Measurements from ENCODE around the gene SPACA7. TPM values are rescaled to one million over a fixed set of nuclear protein-coding genes. Genes with fewer than 3 reads are reported as not detected.

SPACA7 gene
- total RNA-seq = 1 to 10 TPM in 1 of 2 donors, not detected in 1; 4.9 TPM

DNA sequence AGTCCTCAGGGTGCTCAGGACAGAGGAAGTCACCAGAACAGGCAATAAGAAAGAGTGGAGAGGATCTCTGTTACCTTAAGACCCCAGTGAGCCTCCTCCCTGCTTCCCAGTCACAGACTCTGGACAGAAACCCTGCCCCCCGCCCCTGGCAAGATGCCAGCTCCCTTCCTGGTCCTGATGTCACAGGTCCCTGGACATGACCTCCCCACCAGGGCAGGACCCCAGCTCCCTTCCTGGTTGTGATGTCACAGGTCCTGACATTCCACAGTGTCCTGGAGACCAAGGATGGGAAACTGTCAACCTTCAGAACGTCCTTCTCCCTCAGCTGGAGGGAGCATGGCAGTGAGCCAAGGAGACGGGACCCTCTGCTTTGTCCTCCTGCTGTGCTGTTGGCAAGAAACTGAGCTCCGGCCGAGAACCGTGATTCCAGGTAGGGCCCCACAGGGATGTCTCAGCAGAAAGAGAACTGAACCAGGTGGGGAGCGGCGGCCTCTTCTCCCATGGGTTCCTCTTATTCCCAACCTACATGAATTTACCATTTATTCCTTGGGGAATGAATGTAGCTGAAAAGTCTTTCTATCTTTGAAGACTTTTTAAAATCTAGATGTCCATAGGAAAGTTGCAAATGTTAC lies at the start of gene SPACA7:
Gene SPACA7, plus strand, starts transcription at position 306 of the 632 bp plus-strand sequence. Its CDS starts 31 bp downstream, at position 337.
- intact Hi-C loops (cut with DNase I) = no loop called here
- Histone ChIP-seq H3K9me3 (no peaks in the 10 kb centered on the region), H3K4me3 (no peak within 1 kb of the TSS), H3K27ac (no peak within 1 kb of the TSS), H3K36me3 (no peaks in the 10 kb centered on the region), H3K4me1 (replicated peaks) (no peaks in the 10 kb centered on the region), H3K27me3 (replicated peaks; ENCODE audit: insufficient read depth) (no peaks in the 10 kb centered on the region)
- no peak for DNase-seq (ENCODE audit: low spot score)
- TF ChIP-seq, protein P1, sequence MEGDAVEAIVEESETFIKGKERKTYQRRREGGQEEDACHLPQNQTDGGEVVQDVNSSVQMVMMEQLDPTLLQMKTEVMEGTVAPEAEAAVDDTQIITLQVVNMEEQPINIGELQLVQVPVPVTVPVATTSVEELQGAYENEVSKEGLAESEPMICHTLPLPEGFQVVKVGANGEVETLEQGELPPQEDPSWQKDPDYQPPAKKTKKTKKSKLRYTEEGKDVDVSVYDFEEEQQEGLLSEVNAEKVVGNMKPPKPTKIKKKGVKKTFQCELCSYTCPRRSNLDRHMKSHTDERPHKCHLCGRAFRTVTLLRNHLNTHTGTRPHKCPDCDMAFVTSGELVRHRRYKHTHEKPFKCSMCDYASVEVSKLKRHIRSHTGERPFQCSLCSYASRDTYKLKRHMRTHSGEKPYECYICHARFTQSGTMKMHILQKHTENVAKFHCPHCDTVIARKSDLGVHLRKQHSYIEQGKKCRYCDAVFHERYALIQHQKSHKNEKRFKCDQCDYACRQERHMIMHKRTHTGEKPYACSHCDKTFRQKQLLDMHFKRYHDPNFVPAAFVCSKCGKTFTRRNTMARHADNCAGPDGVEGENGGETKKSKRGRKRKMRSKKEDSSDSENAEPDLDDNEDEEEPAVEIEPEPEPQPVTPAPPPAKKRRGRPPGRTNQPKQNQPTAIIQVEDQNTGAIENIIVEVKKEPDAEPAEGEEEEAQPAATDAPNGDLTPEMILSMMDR (IDR thresholded peaks at IDR 0.05) = no peak
- TF ChIP-seq POLR2A (IDR thresholded peaks at IDR 0.05) (no peak), POLR2AphosphoS5 (IDR thresholded peaks at IDR 0.05) (no peak)
- WGBS = 69% methylated on average over 8 of the region's 8 CpGs

GRCh38 chr13:112326821-112327370 lies 49.3 kb upstream of the SPACA7 start:
- intact Hi-C loops (cut with DNase I) = no loop called here
- H3K27me3 ChIP-seq (replicated peaks; ENCODE audit: insufficient read depth) = peaks cover 10% of the 10 kb centered on the region
- H3K4me3 ChIP-seq = no peak overlapping the region
- TF ChIP-seq, protein P1 (IDR thresholded peaks at IDR 0.05) = no peak
- TF ChIP-seq POLR2AphosphoS5 (IDR thresholded peaks at IDR 0.05) = no peak
- no peak for TF ChIP-seq POLR2A (IDR thresholded peaks at IDR 0.05)
- no peaks in the 10 kb centered on the region for H3K9me3 ChIP-seq
- H3K36me3 ChIP-seq = no peaks in the 10 kb centered on the region
- no peaks in the 10 kb centered on the region for H3K4me1 ChIP-seq (replicated peaks)
- 87% methylated on average over 17 of the region's 17 CpGs for WGBS
- no peak overlapping the region for H3K27ac ChIP-seq
- no peak for DNase-seq (ENCODE audit: low spot score)

DNA sequence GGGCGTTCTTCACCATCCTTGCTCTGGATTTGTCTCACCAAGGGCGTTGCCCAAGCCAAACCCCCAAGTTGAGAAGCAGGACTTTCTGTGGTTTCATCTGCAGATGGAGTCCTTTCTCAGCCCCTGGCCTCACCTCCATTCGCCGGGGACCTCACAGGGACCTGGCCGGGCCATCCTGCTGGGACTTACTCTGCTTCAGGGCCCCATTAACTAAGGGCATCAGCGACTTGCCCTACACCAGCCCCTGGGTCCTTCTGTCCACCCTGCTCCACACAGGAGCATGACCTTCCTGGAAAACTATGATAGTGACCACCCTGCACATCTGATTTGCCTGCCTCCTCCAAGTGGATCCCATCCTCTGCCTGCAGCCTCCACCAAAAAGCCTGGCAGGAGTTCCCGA lies 47.2 kb upstream of the SPACA7 start:
- H3K4me3 ChIP-seq = no peak overlapping the region
- H3K9me3 ChIP-seq = no peaks in the 10 kb centered on the region
- H3K4me1 ChIP-seq (replicated peaks) = no peaks in the 10 kb centered on the region
- peaks cover 10% of the 10 kb centered on the region for H3K27me3 ChIP-seq (replicated peaks; ENCODE audit: insufficient read depth)
- TF ChIP-seq POLR2A (IDR thresholded peaks at IDR 0.05) = no peak
- TF ChIP-seq POLR2AphosphoS5 (IDR thresholded peaks at IDR 0.05) = no peak
- TF ChIP-seq, protein P1 (IDR thresholded peaks at IDR 0.05) = no peak
- H3K27ac ChIP-seq = no peak overlapping the region
- H3K36me3 ChIP-seq = no peaks in the 10 kb centered on the region
- DNase-seq (ENCODE audit: low spot score) = no peak
- intact Hi-C loops (cut with DNase I) = no loop called here
- WGBS = 89% methylated on average over 7 of the region's 7 CpGs

- 83% methylated on average over 6 of the region's 6 CpGs for WGBS
- Histone ChIP-seq H3K4me1 (replicated peaks) (no peaks in the 10 kb centered on the region), H3K27ac (no peak overlapping the region), H3K9me3 (no peaks in the 10 kb centered on the region), H3K27me3 (replicated peaks; ENCODE audit: insufficient read depth) (peaks cover 10% of the 10 kb centered on the region), H3K36me3 (no peaks in the 10 kb centered on the region), H3K4me3 (no peak overlapping the region)
- DNase-seq (ENCODE audit: low spot score) = no peak
- TF ChIP-seq POLR2A (IDR thresholded peaks at IDR 0.05) (no peak), POLR2AphosphoS5 (IDR thresholded peaks at IDR 0.05) (no peak)
- TF ChIP-seq, protein P1 (IDR thresholded peaks at IDR 0.05) = no peak
- intact Hi-C loops (cut with DNase I) = no loop called here
Observed at GRCh38 chr13:112329376-112329775, 46.8 kb upstream of the SPACA7 start.

- TF ChIP-seq POLR2AphosphoS5 (IDR thresholded peaks at IDR 0.05) (no peak), POLR2A (IDR thresholded peaks at IDR 0.05) (no peak)
- TF ChIP-seq, protein P1 (IDR thresholded peaks at IDR 0.05) = no peak
- peaks cover 10% of the 10 kb centered on the region for H3K27me3 ChIP-seq (replicated peaks; ENCODE audit: insufficient read depth)
- no peak overlapping the region for H3K27ac ChIP-seq
- H3K4me3 ChIP-seq = no peak overlapping the region
- DNase-seq (ENCODE audit: low spot score) = no peak
- no peaks in the 10 kb centered on the region for H3K36me3 ChIP-seq
- intact Hi-C loops (cut with DNase I) = no loop called here
- WGBS = 67% methylated on average over 19 of the region's 19 CpGs
- no peaks in the 10 kb centered on the region for H3K4me1 ChIP-seq (replicated peaks)
- no peaks in the 10 kb centered on the region for H3K9me3 ChIP-seq
Observed at GRCh38 chr13:112330066-112330465, 46.1 kb upstream of the SPACA7 start.
